GM21723 (cell line): ENCODE results near the gene HOXC9.

ENCODE experiments used
- ATAC-seq: cut with Tn5 transposase; IDR thresholded peaks from one replicate; pipeline ENCODE4 v1.9.1; 2021; ENCODE audit warnings: mild to moderate bottlenecking, moderate library complexity; ENCODE audit not compliant: unreplicated experiment

HOXC9 gene

DNA sequence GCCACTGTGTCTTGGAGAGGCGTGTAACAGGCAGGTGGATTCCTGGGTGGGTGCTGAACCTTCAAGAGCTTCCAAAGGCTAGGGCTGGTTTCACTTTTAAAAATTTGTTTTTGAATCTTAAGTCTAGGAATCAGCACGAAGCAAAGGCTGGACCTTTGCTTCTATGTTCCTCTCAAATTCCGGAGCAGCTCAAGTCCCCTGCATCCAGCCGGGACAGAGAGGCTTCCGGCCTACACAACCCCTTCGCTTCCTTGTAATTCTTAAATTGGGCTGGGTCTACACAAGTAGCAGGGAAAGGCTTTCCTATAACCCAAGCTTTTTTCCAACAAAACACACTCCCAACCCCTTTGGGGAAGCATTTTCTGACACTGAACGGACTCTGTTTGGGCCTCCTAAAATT, 37.0 kb upstream of the HOXC9 start:
- ATAC-seq = no peak

DNA sequence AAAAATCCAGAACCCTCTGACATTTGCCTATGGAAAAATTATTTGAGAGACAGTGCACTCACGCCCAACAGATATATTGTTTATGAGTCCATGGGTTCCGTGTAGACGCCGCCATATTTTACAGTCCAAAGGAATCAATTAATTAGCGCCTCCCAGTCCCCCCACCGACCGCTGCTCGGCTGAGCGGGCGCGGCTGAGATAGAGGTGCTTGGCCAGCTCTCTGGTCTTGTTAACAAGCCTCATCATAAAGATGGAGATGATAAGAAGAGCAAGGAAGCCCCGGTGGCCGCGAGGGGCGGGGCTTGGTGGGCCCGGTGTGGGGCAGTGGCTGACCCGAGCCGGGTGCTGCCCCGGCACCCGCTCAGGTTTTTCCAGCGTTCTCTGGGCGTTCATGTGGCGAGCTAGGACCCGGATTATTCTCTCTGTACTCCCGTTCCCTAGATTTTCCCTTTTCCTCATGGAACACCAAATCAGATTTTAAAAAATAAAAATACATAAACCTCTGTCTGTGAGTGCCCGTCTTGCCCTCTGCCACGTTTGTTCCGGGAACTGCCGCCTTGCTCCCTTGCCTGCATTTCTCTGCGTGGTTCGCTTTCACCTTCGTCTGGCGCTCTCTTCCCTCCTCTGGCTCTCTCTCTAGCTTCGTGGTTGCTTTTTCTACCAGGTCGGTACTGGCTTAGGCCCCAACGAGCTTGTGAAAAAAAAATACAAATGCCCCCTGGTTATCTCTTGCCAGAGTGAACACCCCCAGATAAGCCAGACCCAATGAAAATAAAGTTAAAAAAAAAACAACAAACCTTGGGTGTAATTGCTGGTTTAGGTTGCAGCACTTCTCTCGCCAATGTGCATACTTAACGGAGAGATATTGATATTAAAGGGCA, 36.3 kb upstream of the HOXC9 start:
- no peak for ATAC-seq

DNA sequence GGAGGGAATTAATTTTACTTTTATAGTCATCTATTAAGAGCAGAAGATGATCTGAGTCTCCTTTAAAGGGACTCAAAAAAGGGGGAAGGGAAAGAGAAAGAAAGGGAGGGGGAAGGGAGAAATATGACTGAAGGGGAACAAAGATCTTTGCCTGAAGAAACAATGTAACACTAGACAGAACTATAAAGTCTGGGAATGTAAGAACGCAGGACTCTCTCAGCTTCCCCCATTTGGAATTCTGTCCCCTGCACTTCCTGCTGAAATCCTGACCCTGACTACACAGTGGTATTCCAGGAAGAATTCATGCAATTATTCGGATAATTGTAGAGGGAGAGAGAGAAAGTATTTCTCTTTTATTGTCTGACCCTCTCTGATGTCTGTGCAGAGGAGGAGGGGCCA, 35.6 kb upstream of the HOXC9 start:
- no peak for ATAC-seq

DNA sequence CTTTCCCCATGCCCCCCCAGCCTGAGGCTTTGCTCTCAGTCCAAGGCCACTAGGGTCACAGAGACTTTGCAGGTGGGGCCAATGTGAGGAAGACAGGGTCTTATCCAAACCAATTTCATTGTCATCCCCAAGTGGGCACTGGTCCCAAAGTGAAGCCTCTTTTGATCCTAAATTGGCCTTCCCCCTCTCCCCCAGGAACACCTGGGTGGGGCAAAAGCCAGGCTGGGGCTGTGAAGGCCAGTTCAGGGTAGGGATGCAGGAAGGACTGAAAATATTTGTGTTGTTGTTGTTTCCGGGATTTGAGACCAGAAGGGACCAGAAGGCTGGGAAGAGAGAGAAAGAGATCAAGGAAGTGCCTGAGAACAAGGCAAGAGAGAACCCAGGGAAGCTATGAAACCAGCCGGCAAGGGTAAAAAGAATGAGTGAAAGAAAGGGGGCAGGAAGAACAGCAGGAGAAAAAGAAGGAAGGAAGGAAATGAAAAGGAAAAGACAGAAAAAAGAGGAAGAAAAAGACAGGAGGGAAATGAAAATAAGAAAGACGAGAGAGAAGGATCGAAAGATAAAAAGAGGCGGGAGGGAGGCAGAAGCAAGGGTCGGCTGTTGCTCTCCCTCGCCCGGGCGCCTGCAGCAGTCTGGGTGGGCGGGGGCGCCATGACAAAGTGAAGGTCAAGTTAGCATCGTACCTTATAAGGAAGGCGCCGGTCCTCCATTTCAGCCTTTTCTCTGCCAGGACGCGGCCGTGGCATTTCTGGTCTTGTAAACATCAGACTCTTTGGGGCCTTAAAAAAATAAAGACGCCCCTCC, 34.5 kb upstream of the HOXC9 start:
- ATAC-seq = no peak

DNA sequence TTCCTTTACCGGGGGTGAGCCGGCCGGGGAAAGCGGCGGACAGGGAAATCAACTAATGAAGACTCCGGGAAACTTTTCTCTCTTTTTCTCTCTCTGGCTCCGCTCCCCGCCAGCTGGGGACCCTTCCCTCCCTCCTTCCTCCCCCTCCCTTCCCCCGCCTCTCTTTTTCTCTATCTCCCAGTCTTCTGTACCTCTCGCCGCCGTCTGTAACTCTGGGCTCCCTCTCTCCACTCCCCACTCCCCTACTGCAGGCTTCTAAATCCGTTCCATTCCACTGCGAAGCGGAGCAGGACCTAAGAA, 33.9 kb upstream of the HOXC9 start:
- no peak for ATAC-seq

DNA sequence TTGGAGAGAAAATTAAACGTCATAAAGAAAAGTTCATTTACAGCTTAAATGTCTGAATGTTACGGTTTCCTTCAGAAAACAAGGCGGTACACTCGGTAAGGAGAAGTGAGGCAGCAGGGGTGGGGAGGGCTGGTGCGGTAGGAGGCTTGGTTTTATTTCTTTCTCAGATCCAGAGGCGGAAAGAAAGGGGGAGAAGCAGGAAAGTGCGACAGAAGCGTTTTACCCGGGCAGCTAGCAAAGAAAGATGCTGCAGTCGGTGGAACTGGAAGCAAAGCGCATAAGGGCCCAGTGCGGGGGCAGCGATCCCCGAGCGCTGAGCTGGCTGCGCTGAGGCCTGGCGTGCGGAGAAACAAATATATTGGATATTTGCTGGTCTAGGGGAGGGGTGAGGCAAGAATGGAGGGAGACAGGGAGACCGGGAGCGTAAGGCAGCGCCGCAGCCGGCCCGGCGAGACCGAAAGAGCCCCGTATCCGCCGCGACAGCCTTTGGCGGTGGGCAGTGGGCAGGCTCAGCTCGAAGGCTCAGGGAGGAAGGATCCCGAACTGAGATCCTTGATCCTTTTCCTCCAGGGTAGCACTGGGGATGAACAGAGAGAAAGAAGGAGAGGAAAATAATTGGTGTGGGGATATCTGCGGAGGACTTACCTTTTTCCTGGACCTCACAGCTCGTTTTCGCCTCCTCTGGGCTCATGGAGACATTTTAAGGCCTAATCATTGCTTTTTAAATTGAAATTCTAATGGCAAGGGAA, 33.4 kb upstream of the HOXC9 start:
- no peak for ATAC-seq

DNA sequence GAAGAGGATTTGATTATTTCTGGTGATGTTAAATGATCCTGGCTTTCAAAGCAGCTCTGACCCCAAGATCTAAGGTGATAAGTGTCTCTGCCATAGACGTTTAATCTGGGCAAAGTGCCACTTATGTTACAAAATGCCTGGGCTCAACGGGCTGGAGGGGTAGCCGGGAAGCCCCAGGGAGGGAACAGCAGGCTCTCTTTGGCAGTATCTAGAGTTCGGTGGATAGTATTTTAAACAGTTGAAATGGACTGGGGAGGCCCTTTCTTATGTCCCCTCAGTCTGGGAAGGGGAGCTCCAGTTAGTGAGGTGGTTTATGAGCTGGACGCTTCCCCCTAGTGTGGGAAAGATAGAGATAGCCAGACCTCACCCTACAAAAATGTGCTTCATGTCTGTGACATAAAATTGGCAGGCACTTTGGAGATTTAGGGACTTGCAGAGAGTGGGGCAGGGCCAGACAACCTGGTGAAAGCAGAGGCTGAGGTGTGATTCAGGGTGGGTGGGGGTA, 32.5 kb upstream of the HOXC9 start:
- ATAC-seq = no peak

DNA sequence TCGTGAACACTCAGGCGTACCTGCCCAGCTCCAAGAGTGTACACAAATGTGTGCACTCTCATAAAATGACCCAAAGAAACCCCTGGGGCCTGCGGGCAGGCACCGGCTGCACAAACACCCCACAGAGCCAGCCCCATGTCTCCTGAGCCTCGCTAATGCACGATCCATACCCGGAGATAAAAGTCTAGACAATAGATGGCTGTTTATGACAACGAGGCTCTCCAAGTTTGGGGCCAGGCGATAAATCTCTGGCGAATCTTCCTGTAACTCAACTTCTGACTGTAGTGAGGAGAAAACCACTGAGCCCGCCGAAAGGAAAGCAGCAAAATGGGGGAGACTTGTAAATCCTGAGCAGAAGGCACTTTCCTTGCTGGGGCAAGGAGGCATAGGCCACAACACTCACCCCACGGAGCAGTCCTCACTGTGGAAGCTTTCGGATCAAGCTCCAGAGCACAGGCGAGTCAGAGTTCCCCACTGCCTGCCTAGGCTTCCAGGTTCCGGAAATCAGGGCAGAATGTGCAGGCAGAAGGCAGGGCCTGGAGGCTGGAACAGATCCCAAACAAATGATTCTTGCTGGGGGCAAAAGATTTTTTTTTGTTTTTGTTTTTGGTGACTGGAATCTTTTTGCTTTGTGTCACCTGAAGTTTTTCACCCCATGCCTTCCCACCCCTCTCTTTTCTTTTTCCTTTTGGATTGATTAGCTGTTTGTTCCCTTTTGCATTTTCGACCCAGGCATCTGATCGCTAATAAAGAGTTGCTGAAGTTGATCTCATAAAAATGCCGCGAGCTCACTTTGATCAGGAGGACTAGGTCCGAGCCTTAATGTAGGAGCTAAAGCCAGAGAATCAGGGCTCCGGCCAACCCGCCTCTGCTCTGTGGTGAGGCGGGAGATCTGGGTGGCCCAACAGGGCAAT, 31.5 kb upstream of the HOXC9 start:
- no peak for ATAC-seq

DNA sequence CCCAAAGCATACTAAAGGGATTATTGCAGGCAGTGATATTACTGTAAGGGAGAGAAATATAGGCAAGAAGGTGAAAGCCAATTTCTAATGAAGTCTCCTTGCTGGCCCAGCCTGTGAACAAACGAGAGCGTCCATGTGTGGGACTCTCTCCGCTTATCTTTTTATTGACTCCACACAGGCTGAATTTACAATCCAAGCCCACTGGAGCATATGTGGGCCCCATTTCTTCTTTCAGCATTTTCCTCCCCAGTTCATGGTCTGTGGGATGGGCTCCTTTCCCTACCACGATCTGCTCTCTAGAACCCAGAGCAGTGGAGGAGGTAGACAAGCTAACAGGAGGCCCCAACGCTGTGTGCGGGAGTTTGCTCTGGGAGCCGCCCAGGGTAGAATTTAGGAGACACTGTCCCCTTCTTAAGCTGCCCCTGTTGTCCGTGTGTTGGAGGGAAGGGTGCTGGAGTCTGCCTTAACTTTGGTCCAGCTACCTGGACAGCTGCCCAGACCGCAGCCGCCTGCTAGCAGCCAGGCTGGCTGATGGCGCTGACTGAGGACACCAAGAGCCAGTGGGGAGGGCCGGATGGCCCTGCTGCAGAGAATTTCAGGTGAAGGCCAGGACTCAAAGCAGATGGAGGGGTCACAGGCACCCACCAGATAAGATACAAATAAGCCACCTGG, 30.2 kb upstream of the HOXC9 start:
- no peak for ATAC-seq

DNA sequence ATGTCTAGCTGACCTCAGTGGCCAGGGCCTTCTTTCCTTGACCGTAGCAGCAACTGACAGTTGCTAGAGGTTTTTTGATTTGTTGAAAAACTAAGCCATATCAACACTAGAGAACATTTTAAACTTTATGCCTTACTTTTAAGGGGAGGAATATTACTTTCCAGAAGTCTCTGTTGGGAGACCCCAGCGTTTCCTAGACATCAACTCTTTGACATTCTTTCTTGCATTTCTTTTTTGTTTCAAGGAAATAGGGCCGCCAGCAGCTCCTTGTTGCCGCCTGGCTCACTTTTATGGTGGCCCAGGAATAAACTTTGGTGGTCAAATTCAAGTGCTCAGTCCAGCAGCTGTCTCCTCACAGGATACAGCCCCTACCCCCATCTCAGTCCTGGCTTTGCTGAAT, 29.5 kb upstream of the HOXC9 start:
- ATAC-seq = no peak

DNA sequence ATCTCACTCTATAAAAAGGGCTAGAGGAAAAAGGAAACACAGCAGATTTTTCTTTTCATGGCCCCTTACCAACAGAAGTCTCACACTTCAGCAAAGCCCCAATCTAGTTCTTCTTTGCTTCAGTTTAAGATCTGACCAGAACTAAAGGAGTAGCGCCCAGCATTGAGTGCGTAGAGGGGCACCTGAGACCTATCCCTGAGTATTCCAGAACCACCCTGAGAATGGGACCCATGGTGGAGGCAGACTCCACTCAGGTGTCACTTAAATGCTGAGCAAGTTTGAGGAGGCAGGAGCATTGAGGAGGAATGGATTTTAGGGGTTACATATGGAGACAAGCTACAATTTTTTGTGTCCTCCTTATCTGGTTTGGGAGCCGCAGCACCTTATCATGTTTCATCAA, 28.8 kb upstream of the HOXC9 start:
- ATAC-seq = no peak

DNA sequence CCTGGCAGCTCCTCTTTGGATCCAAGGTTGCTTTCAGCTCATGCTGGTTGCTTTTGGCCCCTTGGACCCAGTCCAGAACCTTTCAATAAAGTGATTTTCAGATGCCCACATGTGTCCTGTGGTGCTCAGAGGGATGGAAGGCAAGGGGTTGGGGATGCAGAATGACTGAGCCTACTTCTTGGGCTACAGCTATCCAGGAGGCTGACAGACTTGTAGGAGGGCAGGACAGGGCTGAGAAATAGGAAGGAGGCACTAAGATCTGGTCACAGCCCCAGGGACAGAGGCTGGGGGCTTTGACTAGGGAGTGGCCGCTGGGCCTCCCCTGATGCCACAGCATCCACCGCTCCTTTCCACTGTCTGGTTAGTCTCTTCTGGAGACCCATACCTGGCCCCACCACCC, 28.3 kb upstream of the HOXC9 start:
- ATAC-seq = no peak

DNA sequence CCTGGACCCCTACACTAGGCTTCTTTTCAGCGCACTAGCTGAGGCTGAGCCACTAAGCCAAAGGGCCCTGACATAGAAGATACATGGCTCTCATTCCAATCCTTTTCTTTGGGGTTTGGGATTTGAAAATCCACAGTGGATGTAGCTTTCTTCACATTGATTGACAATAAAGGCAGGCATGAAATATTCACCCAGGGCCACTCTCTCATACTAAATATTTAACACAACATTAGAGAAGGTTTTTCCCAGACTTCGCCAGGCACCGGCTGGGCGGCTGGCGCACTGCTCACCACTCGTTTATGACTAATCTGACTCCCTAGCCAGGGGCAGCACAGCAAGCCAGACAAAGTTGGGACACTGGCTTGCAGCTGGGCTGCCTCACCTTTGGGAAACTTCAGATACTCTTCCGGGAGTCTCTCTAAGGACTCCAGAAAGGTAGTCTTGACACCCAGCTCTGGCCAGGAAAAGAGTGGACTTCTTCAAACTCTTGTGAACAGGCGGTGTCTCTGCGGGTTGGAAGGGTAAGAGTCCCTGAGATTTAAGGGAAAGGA, 27.7 kb upstream of the HOXC9 start:
- ATAC-seq = no peak

DNA sequence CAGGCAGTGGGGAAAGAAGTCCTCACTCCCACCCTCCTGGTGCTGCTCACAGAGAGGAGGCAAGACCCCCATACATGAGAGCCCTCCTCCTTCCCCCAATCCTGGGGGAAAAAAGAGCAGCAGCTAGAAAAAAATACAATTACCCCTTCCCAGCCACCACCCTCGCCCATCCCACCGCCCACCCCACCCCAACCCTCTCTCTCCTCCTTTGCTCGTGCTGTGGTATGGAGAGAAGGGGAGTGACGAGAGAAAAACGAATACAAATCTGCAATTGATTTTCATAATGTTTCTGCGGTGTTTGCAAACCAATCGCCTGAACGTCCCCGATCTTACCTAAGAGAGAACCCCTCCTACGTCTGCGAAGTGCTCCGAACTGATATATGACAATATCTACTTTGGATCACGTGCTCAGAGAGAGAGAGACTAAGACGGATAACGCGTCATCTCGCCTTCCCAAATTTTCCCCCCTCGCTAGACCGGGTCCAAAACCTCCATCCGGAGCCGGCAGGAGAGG, 27.2 kb upstream of the HOXC9 start, which contains the start of gene HOXC11:
Gene HOXC11 (plus strand): TSS at position 405 of the 514 bp plus-strand sequence. CDS start 116 bp downstream, outside the sequence.
- no peak for ATAC-seq

DNA sequence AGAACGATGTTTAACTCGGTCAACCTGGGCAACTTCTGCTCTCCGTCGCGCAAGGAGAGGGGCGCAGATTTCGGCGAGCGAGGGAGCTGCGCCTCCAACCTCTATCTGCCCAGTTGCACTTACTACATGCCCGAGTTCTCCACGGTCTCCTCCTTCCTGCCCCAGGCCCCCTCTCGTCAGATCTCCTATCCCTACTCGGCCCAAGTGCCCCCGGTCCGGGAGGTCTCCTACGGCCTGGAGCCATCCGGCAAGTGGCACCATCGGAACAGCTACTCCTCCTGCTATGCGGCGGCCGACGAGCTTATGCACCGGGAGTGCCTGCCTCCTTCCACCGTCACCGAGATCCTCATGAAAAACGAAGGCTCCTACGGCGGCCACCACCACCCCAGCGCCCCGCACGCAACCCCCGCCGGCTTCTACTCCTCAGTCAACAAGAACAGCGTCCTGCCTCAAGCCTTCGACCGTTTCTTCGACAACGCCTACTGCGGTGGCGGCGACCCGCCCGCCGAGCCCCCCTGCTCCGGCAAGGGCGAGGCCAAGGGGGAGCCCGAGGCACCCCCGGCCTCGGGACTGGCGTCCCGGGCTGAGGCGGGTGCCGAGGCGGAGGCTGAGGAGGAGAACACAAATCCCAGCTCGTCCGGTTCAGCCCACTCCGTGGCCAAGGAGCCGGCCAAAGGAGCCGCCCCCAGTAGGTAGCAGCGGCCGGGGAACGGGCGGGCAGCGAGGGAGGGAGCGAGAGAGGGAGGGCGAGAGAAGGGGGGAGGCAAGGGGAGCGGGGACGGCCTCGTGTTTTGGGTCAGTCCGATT, 26.5 kb upstream of the HOXC9 start:
- no peak for ATAC-seq

DNA sequence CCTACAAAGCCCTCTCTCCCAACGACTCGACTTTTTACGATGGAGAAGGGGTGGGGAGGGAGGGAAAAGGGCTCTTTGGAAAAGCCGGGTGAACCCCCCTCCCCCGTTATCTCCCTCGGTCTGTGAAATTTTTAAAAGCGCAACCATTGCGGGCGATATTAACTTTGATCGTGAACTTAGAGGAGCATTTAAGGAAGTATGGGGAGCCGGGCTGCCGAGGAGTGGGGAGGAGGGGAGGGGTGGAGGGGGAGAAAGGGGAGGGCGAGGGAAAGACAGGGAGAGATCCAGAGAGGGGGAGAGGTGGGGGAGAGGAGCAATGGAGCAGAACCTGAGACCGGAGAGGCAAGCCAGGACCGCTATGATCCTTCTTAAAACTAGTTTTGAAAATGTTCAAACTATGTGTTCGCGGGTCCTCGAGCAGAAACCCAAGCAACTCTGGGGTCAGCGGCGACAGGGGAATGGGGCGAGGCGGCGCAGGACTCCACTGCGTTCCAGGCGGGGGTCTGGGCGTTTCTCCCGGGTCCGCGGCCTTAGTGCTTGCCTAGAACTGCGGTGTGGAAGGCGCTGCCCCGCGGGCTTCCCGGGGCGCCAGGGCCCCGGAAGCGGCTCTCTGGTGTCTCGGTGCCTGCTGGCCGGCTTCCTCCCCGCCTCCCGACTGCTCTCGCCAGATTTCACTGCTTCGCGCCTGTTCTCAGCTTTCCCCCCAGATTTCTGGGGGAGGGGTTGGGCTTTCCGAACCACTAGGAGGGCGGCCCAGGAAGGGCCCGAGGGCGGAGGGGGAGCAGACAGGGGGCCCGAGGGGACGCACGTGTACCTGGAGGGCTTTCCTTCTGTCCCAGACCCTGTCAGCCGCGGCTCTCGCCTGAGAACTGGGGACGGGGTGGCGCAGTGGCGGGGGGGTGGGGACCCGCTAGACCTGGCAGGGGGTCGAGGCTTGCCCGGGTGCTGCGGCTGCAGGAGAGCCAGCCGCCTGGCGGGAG, 25.6 kb upstream of the HOXC9 start, which contains the start of gene HOTAIR:
Gene HOTAIR (minus strand): TSS at position 871 of the 980 bp plus-strand sequence.
- no peak for ATAC-seq

DNA sequence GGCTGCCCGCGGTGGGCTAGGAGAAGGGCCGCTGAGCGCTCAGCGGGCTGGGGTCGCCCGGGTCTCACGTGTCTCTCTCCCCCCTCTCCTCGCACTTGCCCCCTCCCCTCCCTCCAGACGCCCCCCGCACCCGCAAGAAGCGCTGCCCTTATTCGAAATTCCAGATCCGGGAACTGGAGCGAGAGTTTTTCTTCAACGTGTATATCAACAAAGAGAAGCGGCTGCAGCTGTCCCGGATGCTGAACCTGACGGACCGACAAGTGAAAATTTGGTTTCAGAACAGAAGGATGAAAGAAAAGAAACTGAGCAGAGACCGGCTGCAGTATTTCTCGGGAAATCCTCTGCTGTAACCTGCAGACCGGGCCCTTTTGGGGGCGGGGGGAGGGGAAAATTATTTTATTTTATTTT, 24.9 kb upstream of the HOXC9 start:
- no peak for ATAC-seq
